OCI-LY7 (cell line): ENCODE results near the gene CRIM1. TPM values are rescaled to one million over a fixed set of nuclear protein-coding genes. Genes with fewer than 3 reads are reported as not detected.

Experiments used
- BruUV-seq: library from RNA; stranded (reverse); fragments of 400-500 nt; replicated peaks from 2 replicates; lab custom pipeline; 2021; lab: Mats Ljungman, UMichigan
- CTCF ChIA-PET: fragments of 300-600 bp; sonication (Branson Sonifier 250); formaldehyde crosslinking; loops from one replicate; lab custom pipeline; 2022; ENCODE audit warnings: antibody characterized with exemption; ENCODE audit not compliant: unreplicated experiment; lab: Charles Lee
- POLR2A ChIA-PET: fragments of 300-600 bp; sonication (Branson Sonifier 250); formaldehyde crosslinking; loops from one replicate; lab custom pipeline; 2022; ENCODE audit warnings: antibody characterized with exemption; lab: Charles Lee
- DNase-seq: peaks from one replicate; pipeline ENCODE4 v3.0.0-alpha.2; 2015; ENCODE audit warnings: low spot score
- H2AFZ ChIP-seq: fragments of 200-600 bp; sonication (generic), shearing (Covaris generic); 2 replicates; pipeline ENCODE4 v1.6.1; 2014; ENCODE audit warnings: mild to moderate bottlenecking, antibody characterized with exemption, low read length, moderate library complexity
- H3K27ac ChIP-seq: fragments of 200-600 bp; sonication (generic); 2 replicates; pipeline ENCODE4 v1.5.1; 2014; ENCODE audit warnings: mixed run types, low read depth, mild to moderate bottlenecking, moderate library complexity, low read length, inconsistent platforms; ENCODE audit not compliant: poor library complexity, severe bottlenecking
- H3K36me3 ChIP-seq: fragments of 200-600 bp; sonication (generic); 2 replicates; pipeline ENCODE4 v1.6.1; 2014; ENCODE audit warnings: mild to moderate bottlenecking, antibody characterized with exemption, low read length, moderate library complexity, mixed read lengths; ENCODE audit not compliant: insufficient read depth
- H3K4me1 ChIP-seq: fragments of 200-600 bp; sonication (generic); 2 replicates; pipeline ENCODE4 v1.5.1; 2014; ENCODE audit warnings: mild to moderate bottlenecking, low read length; ENCODE audit not compliant: insufficient read depth, poor library complexity, severe bottlenecking
- H3K4me2 ChIP-seq: fragments of 200-600 bp; sonication (generic); 2 replicates; pipeline ENCODE4 v1.6.1; 2014; ENCODE audit warnings: mild to moderate bottlenecking, low read length
- H3K4me3 ChIP-seq: fragments of 200-600 bp; sonication (generic); 2 replicates; pipeline ENCODE4 v1.5.1; 2014; ENCODE audit warnings: mild to moderate bottlenecking, low read depth, low read length; ENCODE audit not compliant: poor library complexity, severe bottlenecking
- H3K79me2 ChIP-seq: fragments of 200-600 bp; sonication (generic); 2 replicates; pipeline ENCODE4 v1.6.1; 2016; ENCODE audit warnings: low read depth, mild to moderate bottlenecking, low read length, moderate library complexity, mixed read lengths; ENCODE audit not compliant: insufficient read depth
- H3K9me2 ChIP-seq: fragments of 200-600 bp; sonication (generic); 2 replicates; pipeline ENCODE4 v1.6.1; 2016; ENCODE audit warnings: mild to moderate bottlenecking, low read length, mixed read lengths; ENCODE audit not compliant: insufficient read depth
- H3K9me3 ChIP-seq: fragments of 200-600 bp; sonication (generic); 2 replicates; pipeline ENCODE4 v1.6.1; 2014; ENCODE audit warnings: mild to moderate bottlenecking, mixed run types, low read length, mixed read lengths
- H4K20me1 ChIP-seq: fragments of 200-600 bp; sonication (generic); 2 replicates; pipeline ENCODE4 v1.6.1; 2014; ENCODE audit warnings: mild to moderate bottlenecking, antibody characterized with exemption, low read length, moderate library complexity, mixed read lengths; ENCODE audit not compliant: insufficient read depth
- EZH2phosphoT487 ChIP-seq: fragments of 200-600 bp; sonication (generic); IDR thresholded peaks from 2 replicates; pipeline ENCODE4 v1.6.1; 2018; ENCODE audit warnings: low read depth, borderline replicate concordance, mild to moderate bottlenecking, mixed run types, antibody characterized with exemption, low read length, moderate library complexity, mixed read lengths
- intact Hi-C: fragments of 100-400 bp; cut with micrococcal nuclease; formaldehyde crosslinking; loops from one replicate; pipeline ENCODE4 v1.10.0; 2022; ENCODE audit not compliant: unreplicated experiment
- total RNA-seq, 2 experiments: library from RNA; depleted of rRNA in 1 of 2; stranded (reverse); fragments of >200 nt in 1 of 2; shearing (Covaris generic) in 1 of 2; gene quantifications; 2 replicates each; pipeline ENCODE4 v1.2.3, GENCODE V29; 2014 to 2022
- TF ChIP-seq, protein P1 (sequence below): fragments of 200-600 bp; sonication (generic); conservative IDR thresholded peaks from 2 replicates; pipeline ENCODE4 v1.5.1; 2014; ENCODE audit warnings: mild to moderate bottlenecking, antibody characterized with exemption, low read length, moderate library complexity, mixed read lengths

Gene CRIM1
- total RNA-seq, 2 experiments from 2014 or later, result 37.0 to 47.4 TPM

DNA sequence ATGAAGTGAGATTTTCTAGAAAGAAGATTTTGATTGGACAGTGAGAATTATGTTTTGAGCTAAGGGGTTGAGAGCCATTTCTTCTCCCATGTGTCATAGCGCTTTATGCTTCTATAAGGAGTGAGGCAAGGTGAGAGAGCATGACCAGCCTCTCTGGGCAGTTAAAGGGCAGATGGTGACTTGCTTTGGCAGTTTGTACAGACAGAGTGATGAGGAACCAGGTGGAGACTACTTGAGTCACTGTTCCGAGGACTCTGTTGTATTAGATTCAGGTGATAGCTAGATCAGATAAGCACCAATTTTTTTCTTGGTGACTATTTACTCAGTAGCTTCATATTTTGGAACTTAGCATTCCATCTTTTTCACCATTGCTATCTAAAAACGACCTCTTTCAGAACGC is 4.5 kb downstream of the CRIM1 start:
- Histone ChIP-seq H4K20me1 (peaks cover 48% of the 10 kb centered on the region), H3K4me1 (peaks cover 20% of the 10 kb centered on the region), H3K27ac (no peak overlapping the region), H3K4me3 (no peak overlapping the region), H3K4me2 (no peak overlapping the region), H3K79me2 (peaks cover 54% of the 10 kb centered on the region), H3K9me3 (no peaks in the 10 kb centered on the region), H3K9me2 (no peaks in the 10 kb centered on the region), H2AFZ (no peak overlapping the region), H3K36me3 (no peaks in the 10 kb centered on the region)
- intact Hi-C loops, result no loop called here
- ChIA-PET POLR2A (interaction anchor here (1.1 to 1.4 kb wide), 3 partner anchors 10 to 16 kb away, joined by 3 to 5 read pairs (median 4); no protein-coding TSS in a partner anchor), CTCF (no interaction called here)
- TF ChIP-seq EZH2phosphoT487, result no peak
- TF ChIP-seq, protein P1, sequence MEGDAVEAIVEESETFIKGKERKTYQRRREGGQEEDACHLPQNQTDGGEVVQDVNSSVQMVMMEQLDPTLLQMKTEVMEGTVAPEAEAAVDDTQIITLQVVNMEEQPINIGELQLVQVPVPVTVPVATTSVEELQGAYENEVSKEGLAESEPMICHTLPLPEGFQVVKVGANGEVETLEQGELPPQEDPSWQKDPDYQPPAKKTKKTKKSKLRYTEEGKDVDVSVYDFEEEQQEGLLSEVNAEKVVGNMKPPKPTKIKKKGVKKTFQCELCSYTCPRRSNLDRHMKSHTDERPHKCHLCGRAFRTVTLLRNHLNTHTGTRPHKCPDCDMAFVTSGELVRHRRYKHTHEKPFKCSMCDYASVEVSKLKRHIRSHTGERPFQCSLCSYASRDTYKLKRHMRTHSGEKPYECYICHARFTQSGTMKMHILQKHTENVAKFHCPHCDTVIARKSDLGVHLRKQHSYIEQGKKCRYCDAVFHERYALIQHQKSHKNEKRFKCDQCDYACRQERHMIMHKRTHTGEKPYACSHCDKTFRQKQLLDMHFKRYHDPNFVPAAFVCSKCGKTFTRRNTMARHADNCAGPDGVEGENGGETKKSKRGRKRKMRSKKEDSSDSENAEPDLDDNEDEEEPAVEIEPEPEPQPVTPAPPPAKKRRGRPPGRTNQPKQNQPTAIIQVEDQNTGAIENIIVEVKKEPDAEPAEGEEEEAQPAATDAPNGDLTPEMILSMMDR, result no peak
- no peak for DNase-seq
- no TSS peak for BruUV-seq

DNA sequence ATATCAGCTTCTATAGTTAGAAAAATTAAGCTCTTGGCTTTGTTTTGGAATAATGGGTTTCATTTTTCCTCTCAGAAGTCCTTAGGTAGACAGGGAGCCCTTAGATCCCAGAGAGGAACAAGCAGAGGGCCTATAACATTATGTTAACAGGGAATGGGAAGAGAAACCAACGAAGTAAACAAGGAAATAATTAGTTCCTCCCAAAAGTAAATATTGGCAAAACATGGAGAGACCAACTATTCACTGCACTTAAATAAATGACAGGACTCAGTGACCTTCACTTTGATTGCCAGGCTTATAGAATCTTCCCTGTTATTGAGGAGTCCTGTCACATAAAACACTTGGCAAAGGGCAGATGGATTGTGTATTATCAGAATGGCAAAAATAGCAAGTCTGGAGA is 5.3 kb downstream of the CRIM1 start:
- H2AFZ ChIP-seq, result no peak overlapping the region
- no TSS peak for BruUV-seq
- H3K36me3 ChIP-seq, result no peaks in the 10 kb centered on the region
- peaks cover 48% of the 10 kb centered on the region for H4K20me1 ChIP-seq
- H3K4me2 ChIP-seq, result no peak overlapping the region
- TF ChIP-seq, protein P1, result no peak
- no peak for TF ChIP-seq EZH2phosphoT487
- H3K9me3 ChIP-seq, result no peaks in the 10 kb centered on the region
- H3K4me1 ChIP-seq, result peaks cover 17% of the 10 kb centered on the region
- ChIA-PET POLR2A (interaction anchor here (1.1 to 1.4 kb wide), 3 partner anchors 9 to 15 kb away, joined by 3 to 5 read pairs (median 4); no protein-coding TSS in a partner anchor), CTCF (no interaction called here)
- intact Hi-C loops, result no loop called here
- no peak overlapping the region for H3K27ac ChIP-seq
- no peak for DNase-seq
- no peaks in the 10 kb centered on the region for H3K9me2 ChIP-seq
- H3K79me2 ChIP-seq, result peaks cover 59% of the 10 kb centered on the region
- no peak overlapping the region for H3K4me3 ChIP-seq

DNA sequence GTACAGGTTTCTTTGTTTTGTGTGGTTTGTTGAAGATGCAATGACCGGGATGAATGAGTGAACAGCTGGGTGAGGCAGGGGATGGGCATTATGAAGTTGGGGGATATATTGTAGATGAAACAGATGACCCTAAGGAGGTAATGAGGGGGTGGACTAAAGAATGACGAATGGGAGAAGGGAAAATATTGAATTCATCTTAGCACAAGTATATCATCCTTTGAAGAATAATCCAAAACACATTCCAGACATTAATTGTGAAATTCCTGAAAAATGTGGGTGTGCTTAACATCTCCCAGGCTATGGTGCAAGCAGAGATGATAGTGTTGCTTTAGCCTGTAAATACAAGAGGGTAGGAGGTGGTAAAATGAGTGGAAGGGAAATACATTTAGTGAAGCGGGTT is 5.8 kb downstream of the CRIM1 start:
- peaks cover 17% of the 10 kb centered on the region for H3K4me1 ChIP-seq
- DNase-seq, result no peak
- TF ChIP-seq, protein P1, result no peak
- no peak for TF ChIP-seq EZH2phosphoT487
- H3K36me3 ChIP-seq, result no peaks in the 10 kb centered on the region
- no peaks in the 10 kb centered on the region for H3K9me2 ChIP-seq
- no peak overlapping the region for H3K4me3 ChIP-seq
- H3K9me3 ChIP-seq, result no peaks in the 10 kb centered on the region
- peaks cover 48% of the 10 kb centered on the region for H4K20me1 ChIP-seq
- no peak overlapping the region for H3K4me2 ChIP-seq
- CTCF ChIA-PET, result no interaction called here
- POLR2A ChIA-PET, result interaction anchor here (0.5 to 1.4 kb wide), 3 partner anchors 9 to 45 kb away, joined by 3 to 4 read pairs (median 4); no protein-coding TSS in a partner anchor
- BruUV-seq, result no TSS peak
- H3K79me2 ChIP-seq, result peaks cover 63% of the 10 kb centered on the region
- intact Hi-C loops, result no loop called here
- no peak overlapping the region for H2AFZ ChIP-seq
- no peak overlapping the region for H3K27ac ChIP-seq
